Transverse colon (tissue), 3 donors: ENCODE measurements around the gene CBY1.

Experiments
- EP300 ChIP-seq: sonication (generic); formaldehyde crosslinking; IDR thresholded peaks from one replicate; pipeline ENCODE4 v1.6.1; 2017; ENCODE audit warnings: antibody characterized with exemption, low read depth
- TF ChIP-seq, protein P1 (sequence below), 5 experiments: fragments of 200-600 bp in 3 of 5; fragments of 450-650 bp in 2 of 5; sonication (generic) in 3 of 5; IDR thresholded peaks; 1 replicate in 2 of 5; 2 replicates in 3 of 5; pipeline ENCODE4 v1.5.1; 2016 to 2017; ENCODE audit warnings: antibody characterized with exemption in 5 of 5, inconsistent platforms in 3 of 5, mild to moderate bottlenecking in 2 of 5, moderate library complexity in 1 of 5

DNA sequence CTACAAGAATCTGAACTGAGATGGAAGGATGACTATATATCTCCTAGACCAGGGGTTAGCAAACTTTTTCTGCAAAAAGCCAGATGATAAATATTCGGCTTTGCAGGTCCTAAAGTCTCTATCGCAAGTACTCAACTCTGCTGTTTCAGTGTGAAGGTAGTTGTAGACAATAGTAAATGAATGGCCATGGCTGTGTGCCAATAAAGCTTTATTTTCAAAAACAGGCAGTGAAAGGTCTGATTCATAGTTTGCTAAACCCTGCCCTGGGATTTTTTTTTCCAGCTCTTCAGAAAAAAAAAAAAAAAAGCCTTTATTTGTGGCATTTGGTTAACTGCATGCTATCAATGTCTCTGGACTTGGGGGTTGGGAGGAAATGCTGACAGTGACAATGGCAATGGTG is 37.8 kb upstream of the CBY1 start:
- TF ChIP-seq, protein P1, sequence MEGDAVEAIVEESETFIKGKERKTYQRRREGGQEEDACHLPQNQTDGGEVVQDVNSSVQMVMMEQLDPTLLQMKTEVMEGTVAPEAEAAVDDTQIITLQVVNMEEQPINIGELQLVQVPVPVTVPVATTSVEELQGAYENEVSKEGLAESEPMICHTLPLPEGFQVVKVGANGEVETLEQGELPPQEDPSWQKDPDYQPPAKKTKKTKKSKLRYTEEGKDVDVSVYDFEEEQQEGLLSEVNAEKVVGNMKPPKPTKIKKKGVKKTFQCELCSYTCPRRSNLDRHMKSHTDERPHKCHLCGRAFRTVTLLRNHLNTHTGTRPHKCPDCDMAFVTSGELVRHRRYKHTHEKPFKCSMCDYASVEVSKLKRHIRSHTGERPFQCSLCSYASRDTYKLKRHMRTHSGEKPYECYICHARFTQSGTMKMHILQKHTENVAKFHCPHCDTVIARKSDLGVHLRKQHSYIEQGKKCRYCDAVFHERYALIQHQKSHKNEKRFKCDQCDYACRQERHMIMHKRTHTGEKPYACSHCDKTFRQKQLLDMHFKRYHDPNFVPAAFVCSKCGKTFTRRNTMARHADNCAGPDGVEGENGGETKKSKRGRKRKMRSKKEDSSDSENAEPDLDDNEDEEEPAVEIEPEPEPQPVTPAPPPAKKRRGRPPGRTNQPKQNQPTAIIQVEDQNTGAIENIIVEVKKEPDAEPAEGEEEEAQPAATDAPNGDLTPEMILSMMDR (IDR thresholded peaks at IDR 0.05), result no peak
- TF ChIP-seq EP300, result no peak
